PC-9 (cell line): ENCODE data around the gene YWHAB.

Source experiments
- EZH2 ChIP-seq: fragments of 200-600 bp; sonication (generic); IDR thresholded peaks from 2 replicates; pipeline ENCODE4 v1.8.0; 2017; ENCODE audit warnings: antibody characterized with exemption, low read depth
- TF ChIP-seq, protein P1 (sequence below): fragments of 200-600 bp; sonication (generic); conservative IDR thresholded peaks from 2 replicates; pipeline ENCODE4 v1.6.1; 2017; ENCODE audit warnings: mixed run types, antibody characterized with exemption, mild to moderate bottlenecking, moderate library complexity

GRCh38 chr20:44912189-44912588 is 26.7 kb downstream of the YWHAB start:
- TF ChIP-seq, protein P1, sequence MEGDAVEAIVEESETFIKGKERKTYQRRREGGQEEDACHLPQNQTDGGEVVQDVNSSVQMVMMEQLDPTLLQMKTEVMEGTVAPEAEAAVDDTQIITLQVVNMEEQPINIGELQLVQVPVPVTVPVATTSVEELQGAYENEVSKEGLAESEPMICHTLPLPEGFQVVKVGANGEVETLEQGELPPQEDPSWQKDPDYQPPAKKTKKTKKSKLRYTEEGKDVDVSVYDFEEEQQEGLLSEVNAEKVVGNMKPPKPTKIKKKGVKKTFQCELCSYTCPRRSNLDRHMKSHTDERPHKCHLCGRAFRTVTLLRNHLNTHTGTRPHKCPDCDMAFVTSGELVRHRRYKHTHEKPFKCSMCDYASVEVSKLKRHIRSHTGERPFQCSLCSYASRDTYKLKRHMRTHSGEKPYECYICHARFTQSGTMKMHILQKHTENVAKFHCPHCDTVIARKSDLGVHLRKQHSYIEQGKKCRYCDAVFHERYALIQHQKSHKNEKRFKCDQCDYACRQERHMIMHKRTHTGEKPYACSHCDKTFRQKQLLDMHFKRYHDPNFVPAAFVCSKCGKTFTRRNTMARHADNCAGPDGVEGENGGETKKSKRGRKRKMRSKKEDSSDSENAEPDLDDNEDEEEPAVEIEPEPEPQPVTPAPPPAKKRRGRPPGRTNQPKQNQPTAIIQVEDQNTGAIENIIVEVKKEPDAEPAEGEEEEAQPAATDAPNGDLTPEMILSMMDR: no peak
- TF ChIP-seq EZH2: no peak
